H9 (cell line): ENCODE measurements around the gene GGNBP2. TPM values are rescaled to one million over a fixed set of nuclear protein-coding genes. Genes with fewer than 3 reads are reported as not detected.

Experiments
- DNase-seq: peaks from one replicate; pipeline ENCODE4 v3.0.0-alpha.2; 2017
- H2AFZ ChIP-seq: one replicate; pipeline ENCODE4 v1.6.1; 2013; ENCODE audit warnings: mild to moderate bottlenecking, low read length, control low read depth, moderate library complexity
- H2AK5ac ChIP-seq: 2 replicates; pipeline ENCODE4 v1.6.1; 2013; ENCODE audit warnings: low read length, control low read depth, mixed read lengths; ENCODE audit not compliant: insufficient read length
- H2BK120ac ChIP-seq: one replicate; pipeline ENCODE4 v1.6.1; 2013; ENCODE audit warnings: low read depth, mild to moderate bottlenecking, low read length, control low read depth, inconsistent platforms; ENCODE audit not compliant: poor library complexity, severe bottlenecking
- H2BK12ac ChIP-seq: 2 replicates; pipeline ENCODE4 v1.6.1; 2013; ENCODE audit warnings: low read length, control low read depth, mixed read lengths, low read depth; ENCODE audit not compliant: insufficient read length
- H2BK15ac ChIP-seq: 2 replicates; pipeline ENCODE4 v1.6.1; 2013; ENCODE audit warnings: low read depth, low read length, control low read depth
- H2BK20ac ChIP-seq: one replicate; pipeline ENCODE4 v1.6.1; 2013; ENCODE audit warnings: low read depth, mild to moderate bottlenecking, low read length, control low read depth, inconsistent platforms; ENCODE audit not compliant: poor library complexity, severe bottlenecking
- H2BK5ac ChIP-seq: 2 replicates; pipeline ENCODE4 v1.6.1; 2013; ENCODE audit warnings: low read length, control low read depth, mixed read lengths; ENCODE audit not compliant: insufficient read length
- H3K14ac ChIP-seq: 2 replicates; pipeline ENCODE4 v1.6.1; 2013; ENCODE audit warnings: low read length, control low read depth; ENCODE audit not compliant: insufficient read depth
- H3K18ac ChIP-seq: 2 replicates; pipeline ENCODE4 v1.6.1; 2013; ENCODE audit warnings: low read depth, mild to moderate bottlenecking, mixed read lengths, low read length, control low read depth; ENCODE audit not compliant: insufficient read length
- H3K23ac ChIP-seq: 2 replicates; pipeline ENCODE4 v1.6.1; 2013; ENCODE audit warnings: low read length, control low read depth, mixed read lengths, low read depth; ENCODE audit not compliant: insufficient read length
- H3K23me2 ChIP-seq: 2 replicates; pipeline ENCODE4 v1.6.1; 2013; ENCODE audit warnings: low read depth, mild to moderate bottlenecking, mixed read lengths, low read length, control low read depth; ENCODE audit not compliant: insufficient read length, poor library complexity, severe bottlenecking
- H3K27ac ChIP-seq: 2 replicates; pipeline ENCODE4 v1.5.1; 2013; ENCODE audit warnings: low read length, control low read depth, mixed read lengths, low read depth; ENCODE audit not compliant: insufficient read length
- H3K27me3 ChIP-seq: 2 replicates; pipeline ENCODE4 v1.6.1; 2013; ENCODE audit warnings: low read length, control low read depth, inconsistent platforms; ENCODE audit not compliant: insufficient read depth
- H3K4ac ChIP-seq: 2 replicates; pipeline ENCODE4 v1.6.1; 2013; ENCODE audit warnings: low read depth, mild to moderate bottlenecking, control low read depth, inconsistent platforms, low read length, moderate library complexity
- H3K4me1 ChIP-seq: 2 replicates; pipeline ENCODE4 v1.6.1; 2013; ENCODE audit warnings: low read length, control low read depth, inconsistent platforms; ENCODE audit not compliant: insufficient read depth
- H3K4me2 ChIP-seq: 2 replicates; pipeline ENCODE4 v1.6.1; 2013; ENCODE audit warnings: low read length, control low read depth, mixed read lengths; ENCODE audit not compliant: insufficient read length, insufficient read depth
- H3K56ac ChIP-seq: 2 replicates; pipeline ENCODE4 v1.6.1; 2013; ENCODE audit warnings: low read depth, mild to moderate bottlenecking, mixed read lengths, low read length, control low read depth; ENCODE audit not compliant: insufficient read length
- H3K79me1 ChIP-seq: 2 replicates; pipeline ENCODE4 v1.6.1; 2013; ENCODE audit warnings: low read depth, mild to moderate bottlenecking, moderate library complexity, low read length, control low read depth, inconsistent platforms; ENCODE audit not compliant: insufficient read depth, poor library complexity, severe bottlenecking
- H3K79me2 ChIP-seq: 2 replicates; pipeline ENCODE4 v1.6.1; 2013; ENCODE audit warnings: low read length, control low read depth, inconsistent platforms; ENCODE audit not compliant: insufficient read depth
- H3K9ac ChIP-seq: 2 replicates; pipeline ENCODE4 v1.6.1; 2013; ENCODE audit warnings: low read length, control low read depth, mixed read lengths; ENCODE audit not compliant: insufficient read length; ENCODE audit errors: extremely low read depth
- H3K9me3 ChIP-seq: one replicate; pipeline ENCODE4 v1.6.1; 2013; ENCODE audit warnings: low read depth, low read length, inconsistent platforms; ENCODE audit not compliant: control insufficient read depth
- H3T11ph ChIP-seq: one replicate; pipeline ENCODE4 v1.6.1; 2013; ENCODE audit warnings: mild to moderate bottlenecking, low read length, control low read depth, inconsistent platforms
- H4K20me1 ChIP-seq: one replicate; pipeline ENCODE4 v1.6.1; 2013; ENCODE audit not compliant: control insufficient read depth, insufficient read length, insufficient read depth
- H4K5ac ChIP-seq: 2 replicates; pipeline ENCODE4 v1.6.1; 2013; ENCODE audit warnings: low read depth, mild to moderate bottlenecking, mixed read lengths, low read length, control low read depth; ENCODE audit not compliant: insufficient read length
- H4K8ac ChIP-seq: replicated peaks from 2 replicates; pipeline ENCODE4 v1.6.1; 2013; ENCODE audit warnings: low read length, control low read depth, mixed read lengths, low read depth; ENCODE audit not compliant: insufficient read length
- H4K91ac ChIP-seq: 2 replicates; pipeline ENCODE4 v1.6.1; 2013; ENCODE audit warnings: low read depth, mild to moderate bottlenecking, moderate library complexity, mixed read lengths, low read length, control low read depth; ENCODE audit not compliant: insufficient read length
- H3K27ac Mint-ChIP-seq, 3 experiments: 2 replicates in 2 of 3; 3 replicates in 1 of 3; pipeline ENCODE4 v1.8.0; 2020 to 2021; ENCODE audit warnings: mixed read lengths in 3 of 3, mild to moderate bottlenecking in 1 of 3, moderate library complexity in 1 of 3
- H3K27me3 Mint-ChIP-seq: 2 replicates; pipeline ENCODE4 v1.8.0; 2021; ENCODE audit warnings: low read depth, mild to moderate bottlenecking, moderate library complexity, mixed read lengths
- H3K36me3 Mint-ChIP-seq, 3 experiments: 2 replicates in 2 of 3; 3 replicates in 1 of 3; pipeline ENCODE4 v1.8.0; 2020 to 2021; ENCODE audit warnings: low read depth in 3 of 3, mixed read lengths in 3 of 3; ENCODE audit not compliant: insufficient read depth in 1 of 3
- H3K4me1 Mint-ChIP-seq, 2 experiments: 2 replicates each; pipeline ENCODE4 v1.8.0; 2020; ENCODE audit warnings: mixed read lengths in 2 of 2
- H3K4me3 Mint-ChIP-seq, 2 experiments: 2 replicates in 1 of 2; 3 replicates in 1 of 2; pipeline ENCODE4 v1.8.0; 2020 to 2021; ENCODE audit warnings: mild to moderate bottlenecking in 2 of 2, mixed read lengths in 2 of 2, moderate library complexity in 1 of 2
- H3K9me3 Mint-ChIP-seq, 2 experiments: 2 replicates in 1 of 2; 3 replicates in 1 of 2; pipeline ENCODE4 v1.8.0; 2020; ENCODE audit warnings: mild to moderate bottlenecking in 2 of 2, mixed read lengths in 2 of 2, moderate library complexity in 1 of 2
- CTCF ChIP-seq: fragments of 200-600 bp; sonication (generic); conservative IDR thresholded peaks from 3 replicates; pipeline ENCODE4 v1.8.0; 2021; ENCODE audit warnings: antibody characterized with exemption, mild to moderate bottlenecking
- WGBS: extraction: QIAGEN DNeasy Blood & Tissue Kit; methylation state at CpG from one replicate; pipeline ENCODE4 v1.1.7; 2013; ENCODE audit warnings: missing lambda C conversion rate, low lambda C conversion rate, mixed read lengths; ENCODE audit not compliant: insufficient read length; ENCODE audit errors: extremely low coverage; 5-methylcytosine and 5-hydroxymethylcytosine counted together
- total RNA-seq: library from RNA; stranded (reverse); gene quantifications from 2 replicates; pipeline ENCODE4 v1.2.1, GENCODE V29; 2021

The GGNBP2 gene
- total RNA-seq, 1 experiment from 2014 or later, result 52.8 TPM

GRCh38 chr17:36540696-36541095 is 4.0 kb upstream of the GGNBP2 start:
- H3K4me1 Mint-ChIP-seq, result peaks cover 3 to 6% of the 10 kb centered on the region in 2 experiments
- Histone ChIP-seq H2BK5ac (no peak overlapping the region), H2AFZ (no peak overlapping the region), H3K56ac (no peak overlapping the region), H2BK20ac (no peak overlapping the region), H3K9ac (no peak overlapping the region), H3K4me2 (no peak overlapping the region), H3K18ac (no peak overlapping the region), H2BK15ac (no peak overlapping the region), H3K9me3 (no peaks in the 10 kb centered on the region), H3K23me2 (peaks cover under 1% of the 10 kb centered on the region), H4K8ac (no peak overlapping the region), H3K23ac (no peak overlapping the region), H4K20me1 (no peaks in the 10 kb centered on the region), H2BK120ac (no peak overlapping the region), H3T11ph (no peak overlapping the region), H3K4me1 (no peaks in the 10 kb centered on the region), H3K4ac (no peak overlapping the region), H2AK5ac (no peak overlapping the region), H3K27me3 (no peaks in the 10 kb centered on the region), H4K5ac (no peak overlapping the region), H3K27ac (no peak overlapping the region), H2BK12ac (no peak overlapping the region), H3K79me1 (no peaks in the 10 kb centered on the region), H3K79me2 (peaks cover 2% of the 10 kb centered on the region; the same call in 1 of the 2 replicates), H3K14ac (no peak overlapping the region), H4K91ac (no peak overlapping the region)
- H3K27ac Mint-ChIP-seq, result peak overlapping the region in 1 of 3 experiments; percentile 13; a peak in 1 of 7 replicates
- WGBS, result no CpG with 5 or more reads among the region's 3 CpGs
- H3K27me3 Mint-ChIP-seq, result no peaks in the 10 kb centered on the region
- peaks cover 10 to 29% (median 14%) of the 10 kb centered on the region in 3 experiments for H3K36me3 Mint-ChIP-seq
- H3K9me3 Mint-ChIP-seq, result peaks cover 0 to 3% of the 10 kb centered on the region in 2 experiments; a peak in 3 of 5 replicates
- no peak for TF ChIP-seq CTCF
- no peak for DNase-seq
- H3K4me3 Mint-ChIP-seq, result no peak overlapping the region
